Endothelial cell of umbilical vein (primary cell): ENCODE data around the gene SEMA4D. TPM values are rescaled to one million over a fixed set of nuclear protein-coding genes. Genes with fewer than 3 reads are reported as not detected.

Experiments
- BruUV-seq: library from RNA; stranded (reverse); fragments of 400-500 nt; replicated peaks from 2 replicates; lab custom pipeline; 2021; lab: Mats Ljungman, UMichigan
- CTCF ChIA-PET: fragments of 300-600, 350-600 bp; sonication (Branson Sonifier 250); formaldehyde crosslinking; loops from one replicate; lab custom pipeline; 2021; ENCODE audit warnings: antibody characterized with exemption, inconsistent platforms; lab: Charles Lee
- POLR2A ChIA-PET: fragments of 300-600, 350-600 bp; sonication (Branson Sonifier 250); formaldehyde crosslinking; loops from one replicate; lab custom pipeline; 2021; ENCODE audit warnings: antibody characterized with exemption, inconsistent platforms; lab: Charles Lee
- DNase-seq: peaks from one replicate; pipeline ENCODE4 v3.0.0-alpha.2; 2011; ENCODE audit warnings: low read depth, low spot score
- FAIRE-seq: peaks from 2 replicates; lab custom pipeline; 2011; peaks lifted over from hg19 to GRCh38; lab: Jason Lieb, UNC
- H2AFZ ChIP-seq: 2 replicates; pipeline ENCODE4 v1.6.0; 2012; ENCODE audit warnings: low read depth, low read length, control low read depth, inconsistent platforms
- H3K27ac ChIP-seq: 2 replicates; pipeline ENCODE4 v1.5.1; 2011; ENCODE audit warnings: low read depth, mild to moderate bottlenecking, control low read depth, low read length, moderate library complexity; ENCODE audit not compliant: insufficient read depth
- H3K27me3 ChIP-seq, 2 experiments: 2 replicates each; pipeline versions ENCODE4 v1.6.0 to v1.6.1; 2011; ENCODE audit warnings: low read length in 2 of 2, mixed read lengths in 1 of 2; ENCODE audit not compliant: control insufficient read depth in 2 of 2, insufficient read depth in 2 of 2
- H3K36me3 ChIP-seq, 2 experiments: 2 replicates in 1 of 2; 3 replicates in 1 of 2; pipeline ENCODE4 v1.5.1; 2011; ENCODE audit warnings: low read length in 2 of 2, mild to moderate bottlenecking in 1 of 2, moderate library complexity in 1 of 2; ENCODE audit not compliant: control insufficient read depth in 2 of 2, insufficient read depth in 2 of 2; ENCODE audit errors: extremely low read depth in 1 of 2
- H3K4me1 ChIP-seq: 3 replicates; pipeline ENCODE4 v1.5.1; 2011; ENCODE audit warnings: mild to moderate bottlenecking, low read length; ENCODE audit not compliant: control insufficient read depth, insufficient read depth; ENCODE audit errors: extremely low read depth
- H3K4me2 ChIP-seq: 2 replicates; pipeline ENCODE4 v1.6.1; 2011; ENCODE audit warnings: low read length, control low read depth, mixed read lengths; ENCODE audit not compliant: insufficient read depth
- H3K4me3 ChIP-seq, 3 experiments: fragments of 200-600 bp in 1 of 3; sonication (generic), shearing (Covaris generic) in 1 of 3; replicated peaks in 1 of 3; 2 replicates each; pipeline ENCODE4 v1.5.1; 2011 to 2016; ENCODE audit warnings: control low read depth in 3 of 3, low read length in 3 of 3, mild to moderate bottlenecking in 2 of 3, inconsistent platforms in 1 of 3, low read depth in 1 of 3, moderate library complexity in 1 of 3; ENCODE audit not compliant: insufficient read depth in 1 of 3
- H3K79me2 ChIP-seq: 2 replicates; pipeline ENCODE4 v1.6.0; 2012; ENCODE audit warnings: low read length, inconsistent platforms; ENCODE audit not compliant: control insufficient read depth, insufficient read depth
- H3K9ac ChIP-seq: replicated peaks from 2 replicates; pipeline ENCODE3; 2011; ENCODE audit warnings: low read length, control low read depth; ENCODE audit not compliant: insufficient read depth; ENCODE audit errors: extremely low read depth
- H3K9me1 ChIP-seq: replicated peaks from 3 replicates; pipeline ENCODE4 v1.6.0; 2011; ENCODE audit warnings: mild to moderate bottlenecking, low read length; ENCODE audit not compliant: control insufficient read depth, insufficient read depth; ENCODE audit errors: extremely low read depth
- H3K9me3 ChIP-seq: replicated peaks from 2 replicates; pipeline ENCODE4 v1.5.1; 2012; ENCODE audit warnings: low read length, inconsistent platforms; ENCODE audit not compliant: control insufficient read depth, insufficient read depth
- H4K20me1 ChIP-seq: replicated peaks from 2 replicates; pipeline ENCODE3; 2011; ENCODE audit warnings: mild to moderate bottlenecking, low read length; ENCODE audit not compliant: control insufficient read depth, insufficient read depth; ENCODE audit errors: extremely low read depth
- EZH2 ChIP-seq: IDR thresholded peaks from 2 replicates; pipeline ENCODE4 v1.6.1; 2012; ENCODE audit warnings: borderline replicate concordance, low read depth, mild to moderate bottlenecking, moderate library complexity, low read length, inconsistent platforms; ENCODE audit not compliant: severe bottlenecking
- FOS ChIP-seq: IDR thresholded peaks from 2 replicates; pipeline ENCODE4 v1.6.1; 2011; ENCODE audit warnings: mild to moderate bottlenecking, low read length, moderate library complexity, borderline replicate concordance; ENCODE audit not compliant: insufficient read depth
- GATA2 ChIP-seq: IDR thresholded peaks from 2 replicates; pipeline ENCODE4 v1.7.0; 2011; ENCODE audit warnings: low read depth, mild to moderate bottlenecking, moderate library complexity, mixed read lengths, low read length; ENCODE audit not compliant: insufficient read length, insufficient read depth
- JUN ChIP-seq: IDR thresholded peaks from 2 replicates; pipeline ENCODE4 v1.6.1; 2011; ENCODE audit warnings: borderline replicate concordance, low read depth; ENCODE audit not compliant: insufficient read length, insufficient read depth
- MAX ChIP-seq: IDR thresholded peaks from 2 replicates; pipeline ENCODE4 v1.6.1; 2011; ENCODE audit not compliant: insufficient read depth, insufficient read length
- MYC ChIP-seq: IDR thresholded peaks from one replicate; pipeline ENCODE4 v1.6.1; 2011; ENCODE audit warnings: mild to moderate bottlenecking, low read depth, low read length
- POLR2A ChIP-seq: IDR thresholded peaks from 2 replicates; pipeline ENCODE4 v1.6.1; 2012; ENCODE audit warnings: low read depth, mild to moderate bottlenecking, control low read depth, low read length
- POLR2AphosphoS5 ChIP-seq: IDR thresholded peaks from 2 replicates; pipeline ENCODE4 v1.6.1; 2012; ENCODE audit warnings: low read depth, mild to moderate bottlenecking, control low read depth, low read length, moderate library complexity; ENCODE audit not compliant: insufficient read depth
- dilution Hi-C: fragments of 300-500 bp; cut with MboI; formaldehyde crosslinking; loops from one replicate; pipeline ENCODE4 v1.15.0; 2019; ENCODE audit warnings: low sequenced_read_pairs; ENCODE audit not compliant: extremely low pct_ligation_motif_present
- intact Hi-C: fragments of 100-400 bp; cut with micrococcal nuclease; formaldehyde crosslinking; loops from one replicate; pipeline ENCODE4 v1.10.0; 2022
- polyA plus RNA-seq, 4 experiments: library from polyadenylated mRNA; depleted of rRNA in 3 of 4; stranded (reverse) in 3 of 4; unstranded in 1 of 4; fragments of >200 nt; gene quantifications; 2 replicates each; pipeline versions ENCODE4 v1.2.1 to v1.2.3, GENCODE V29; 2011 to 2012; ENCODE audit warnings: missing spikeins in 1 of 4
- total RNA-seq: library from RNA; stranded (reverse); gene quantifications from 2 replicates; pipeline ENCODE4 v1.2.3, GENCODE V29; 2021
- TF ChIP-seq, protein P1 (sequence below), 2 donors: IDR thresholded peaks; 1 replicate in 1 of 2; 2 replicates in 1 of 2; pipeline ENCODE4 v1.5.1; 2011; ENCODE audit warnings: low read length in 2 of 2, mild to moderate bottlenecking in 2 of 2, moderate library complexity in 2 of 2, control low read depth in 1 of 2, inconsistent platforms in 1 of 2, low read depth in 1 of 2; ENCODE audit not compliant: insufficient read depth in 1 of 2; ENCODE audit errors: extremely low read depth in 1 of 2

SEMA4D gene
- total and polyA plus RNA-seq, 2 donors (not counting 3 experiments of a cell fraction or from before 2014, with no cell fraction given), result 3.9 to 15.7 TPM

- no peak overlapping the region for H3K9ac ChIP-seq
- H3K9me3 ChIP-seq, result no peaks in the 10 kb centered on the region
- no peak overlapping the region for H3K4me3 ChIP-seq
- no peaks in the 10 kb centered on the region for H3K27me3 ChIP-seq
- H3K4me2 ChIP-seq, result no peak overlapping the region
- CTCF ChIA-PET, result no interaction called here
- POLR2A ChIA-PET, result no interaction called here
- no peaks in the 10 kb centered on the region for H3K36me3 ChIP-seq
- FAIRE-seq (no peak), DNase-seq (no peak)
- TF ChIP-seq EZH2, result no peak
- TF ChIP-seq MYC, result no peak
- TF ChIP-seq, protein P1, sequence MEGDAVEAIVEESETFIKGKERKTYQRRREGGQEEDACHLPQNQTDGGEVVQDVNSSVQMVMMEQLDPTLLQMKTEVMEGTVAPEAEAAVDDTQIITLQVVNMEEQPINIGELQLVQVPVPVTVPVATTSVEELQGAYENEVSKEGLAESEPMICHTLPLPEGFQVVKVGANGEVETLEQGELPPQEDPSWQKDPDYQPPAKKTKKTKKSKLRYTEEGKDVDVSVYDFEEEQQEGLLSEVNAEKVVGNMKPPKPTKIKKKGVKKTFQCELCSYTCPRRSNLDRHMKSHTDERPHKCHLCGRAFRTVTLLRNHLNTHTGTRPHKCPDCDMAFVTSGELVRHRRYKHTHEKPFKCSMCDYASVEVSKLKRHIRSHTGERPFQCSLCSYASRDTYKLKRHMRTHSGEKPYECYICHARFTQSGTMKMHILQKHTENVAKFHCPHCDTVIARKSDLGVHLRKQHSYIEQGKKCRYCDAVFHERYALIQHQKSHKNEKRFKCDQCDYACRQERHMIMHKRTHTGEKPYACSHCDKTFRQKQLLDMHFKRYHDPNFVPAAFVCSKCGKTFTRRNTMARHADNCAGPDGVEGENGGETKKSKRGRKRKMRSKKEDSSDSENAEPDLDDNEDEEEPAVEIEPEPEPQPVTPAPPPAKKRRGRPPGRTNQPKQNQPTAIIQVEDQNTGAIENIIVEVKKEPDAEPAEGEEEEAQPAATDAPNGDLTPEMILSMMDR (IDR thresholded peaks at IDR 0.05; ENCODE audit: extremely low read depth in 1 of 2, insufficient read depth in 1 of 2, low read depth in 1 of 2, low read length in 2 of 2), result no peak
- no peak for TF ChIP-seq FOS
- no peak for TF ChIP-seq MAX
- no peak for TF ChIP-seq GATA2
- no peak for TF ChIP-seq JUN
- no peak for TF ChIP-seq POLR2A
- TF ChIP-seq POLR2AphosphoS5, result no peak
- no peaks in the 10 kb centered on the region for H4K20me1 ChIP-seq
- BruUV-seq, result no TSS peak
- H3K9me1 ChIP-seq, result no peaks in the 10 kb centered on the region
- no peak overlapping the region for H3K27ac ChIP-seq
- no peak overlapping the region for H2AFZ ChIP-seq
- H3K79me2 ChIP-seq, result no peaks in the 10 kb centered on the region
- H3K4me1 ChIP-seq, result no peaks in the 10 kb centered on the region
- dilution Hi-C loops, result no loop called here
- intact Hi-C loops, result no loop called here
These were observed 127.3 kb downstream of the SEMA4D start for GRCh38 chr9:89370593-89370992.
